ENCODE measurements around the gene PIP4K2A.

Gene PIP4K2A

DNA sequence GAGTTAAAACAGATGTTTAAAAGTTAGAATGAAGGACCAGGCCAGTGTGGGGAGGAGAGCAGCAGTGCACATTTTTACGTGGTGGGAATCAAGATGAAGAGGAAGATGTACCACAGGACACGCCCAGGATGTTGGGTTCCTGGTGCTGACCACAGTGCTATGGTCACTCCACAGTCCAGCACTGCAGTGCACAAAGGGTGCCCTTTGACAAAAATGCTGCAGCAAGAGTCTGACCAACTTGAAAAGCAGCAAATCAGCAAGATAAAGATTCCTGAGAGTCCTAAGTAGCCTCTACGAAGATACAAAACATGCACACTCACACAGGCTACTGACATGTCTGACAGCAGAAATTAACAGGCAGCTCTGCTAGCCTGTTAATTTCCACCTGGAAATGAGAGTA is 107.1 kb downstream of the PIP4K2A start:
- Mint-ChIP-seq H3K4me3 (no peak overlapping the region), H3K9me3 (no peaks in the 10 kb centered on the region), H3K4me1 (peaks cover 85% of the 10 kb centered on the region)

DNA sequence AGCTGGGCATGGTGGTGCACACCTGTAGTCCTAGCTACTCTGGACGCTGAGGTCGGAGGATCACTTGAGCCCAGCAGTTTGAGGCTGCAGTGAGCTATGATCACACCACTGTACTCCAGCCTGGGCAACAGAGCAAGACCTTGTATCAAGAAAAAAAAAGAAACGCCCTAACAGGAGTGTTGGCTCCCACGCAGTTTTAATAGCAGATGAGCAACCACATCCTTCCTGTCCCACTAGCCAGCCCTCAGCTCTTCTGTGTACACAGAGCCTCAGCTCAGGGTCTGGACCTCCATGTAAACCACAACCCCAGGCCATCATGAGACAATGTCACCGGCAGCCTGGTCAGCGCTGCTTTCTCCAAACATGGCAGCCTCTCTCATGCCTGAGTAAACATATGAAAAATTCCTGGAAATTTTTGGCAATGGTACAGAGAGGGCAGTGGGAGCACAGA is 108.2 kb downstream of the PIP4K2A start:
- H3K27ac Mint-ChIP-seq = peak overlapping the region; percentile 62 to 94
- peaks cover 85% of the 10 kb centered on the region for H3K4me1 Mint-ChIP-seq
- no peaks in the 10 kb centered on the region for H3K9me3 Mint-ChIP-seq
- H3K4me3 Mint-ChIP-seq = peak overlapping the region; percentile 44 to 66
- ATAC-seq (peak; percentile 90), DNase-seq (peak; percentile 25 to 38)
- no peaks in the 10 kb centered on the region for H3K27me3 Mint-ChIP-seq

More for the DNA sequence above, 107.1 kb downstream of the PIP4K2A start:
- Mint-ChIP-seq H3K27ac (peak overlapping the region in 1 of 2 donors; percentile 81), H3K27me3 (no peaks in the 10 kb centered on the region)
- no peak for DNase-seq
- ATAC-seq = no peak

DNA sequence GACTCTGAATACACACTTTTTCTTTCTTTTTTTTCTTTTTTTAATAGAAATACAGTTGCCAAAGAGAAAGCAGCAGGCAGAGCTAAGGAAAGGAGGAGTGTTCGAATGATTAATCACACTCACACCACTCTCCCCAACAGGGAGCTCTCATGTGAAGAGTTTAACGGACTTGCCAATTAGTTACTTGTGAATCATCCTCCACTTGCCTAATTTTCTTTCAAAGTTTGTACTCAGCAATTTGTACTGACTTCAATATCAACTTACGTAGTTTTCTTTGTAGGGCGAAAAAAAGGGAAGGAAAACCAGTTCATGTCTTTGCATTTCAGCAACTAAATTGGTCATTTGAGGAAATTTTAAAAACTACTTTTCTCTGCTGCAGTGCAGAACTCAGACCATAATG is 109.2 kb downstream of the PIP4K2A start:
- peak overlapping the region in 1 of 2 donors; percentile 31 for H3K27ac Mint-ChIP-seq
- H3K27me3 Mint-ChIP-seq = no peaks in the 10 kb centered on the region
- H3K9me3 Mint-ChIP-seq = no peaks in the 10 kb centered on the region
- no peak for DNase-seq
- no peak for ATAC-seq
- H3K4me3 Mint-ChIP-seq = peak overlapping the region; percentile 36 to 54
- H3K4me1 Mint-ChIP-seq = peaks cover 85% of the 10 kb centered on the region

DNA sequence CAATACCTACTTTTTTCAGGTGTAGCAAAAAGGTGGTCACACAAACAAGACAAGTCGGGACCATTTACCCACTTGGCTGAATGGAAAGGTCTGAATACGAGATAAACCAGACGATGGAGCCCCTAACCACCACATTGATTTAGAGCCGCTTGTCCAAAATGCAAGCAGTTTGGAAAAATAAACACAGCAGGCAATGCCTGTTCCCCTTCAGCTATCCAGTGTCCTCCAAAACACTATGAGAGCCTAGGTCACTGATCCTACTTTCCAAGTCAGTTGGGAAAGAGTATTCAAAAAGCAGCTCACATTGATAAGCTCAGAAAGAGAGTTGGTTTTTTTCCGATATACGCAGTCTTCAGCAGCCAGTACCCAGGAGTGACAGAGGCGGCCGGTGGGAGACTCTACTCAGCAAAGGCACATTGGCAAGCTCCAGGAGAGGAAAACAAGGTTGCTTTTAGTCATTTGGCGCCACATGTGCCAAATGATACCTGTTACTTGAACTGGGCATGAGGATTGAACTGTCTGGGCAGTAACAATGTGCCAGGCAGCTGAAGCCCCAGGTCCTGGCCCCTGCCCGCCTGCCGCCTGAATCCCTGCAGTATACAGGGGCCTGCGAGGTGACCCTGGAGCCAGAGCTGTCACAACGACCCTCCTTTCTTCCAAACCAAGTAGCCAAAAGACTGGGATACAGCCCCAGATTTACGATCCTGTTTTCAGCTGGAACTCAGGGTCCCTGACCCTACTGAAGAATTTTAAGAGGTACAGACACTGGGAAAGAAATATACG is 109.8 kb downstream of the PIP4K2A start:
- Mint-ChIP-seq H3K27me3 (no peaks in the 10 kb centered on the region), H3K9me3 (no peaks in the 10 kb centered on the region), H3K4me3 (peak overlapping the region in 1 of 2 donors; percentile 8), H3K4me1 (peaks cover 85% of the 10 kb centered on the region), H3K27ac (no peak overlapping the region)
- ATAC-seq (no peak), DNase-seq (no peak)

- Mint-ChIP-seq H3K9me3 (no peaks in the 10 kb centered on the region), H3K27ac (no peak overlapping the region), H3K4me3 (no peak overlapping the region), H3K4me1 (peaks cover 91% of the 10 kb centered on the region), H3K27me3 (no peaks in the 10 kb centered on the region)
- ATAC-seq = no peak
- DNase-seq = no peak
These were observed 110.8 kb downstream of the PIP4K2A start for GRCh38 chr10:22603581-22603980.

DNA sequence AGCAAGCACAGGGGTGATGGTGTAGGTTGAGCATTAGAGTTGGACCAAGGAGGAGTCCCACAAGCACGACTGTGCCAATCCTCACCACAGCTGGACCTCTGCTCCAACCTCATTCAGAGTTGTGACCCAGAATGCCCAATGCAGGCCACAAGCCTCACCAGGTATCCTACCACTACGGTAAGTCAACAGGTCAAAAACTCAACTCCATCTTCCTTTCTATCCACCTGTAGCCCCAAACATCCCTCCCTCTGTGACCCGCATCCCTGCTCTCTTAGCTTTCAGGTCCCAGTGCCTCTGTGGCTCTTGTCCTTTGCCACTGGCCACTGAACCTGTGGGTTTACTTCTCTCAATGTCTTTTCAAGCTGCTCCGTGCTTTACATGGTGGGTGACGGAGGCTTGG is 112.8 kb downstream of the PIP4K2A start:
- DNase-seq (no peak), ATAC-seq (no peak)
- Mint-ChIP-seq H3K4me3 (peak overlapping the region; percentile 19 to 53), H3K9me3 (no peaks in the 10 kb centered on the region), H3K27me3 (no peaks in the 10 kb centered on the region), H3K4me1 (peaks cover 94% of the 10 kb centered on the region), H3K27ac (peak overlapping the region in 1 of 2 donors; percentile 84)

GRCh38 chr10:22599636-22600228 is 114.6 kb downstream of the PIP4K2A start:
- H3K4me3 Mint-ChIP-seq = peak overlapping the region in 1 of 2 donors; percentile 38
- DNase-seq (no peak), ATAC-seq (no peak)
- no peaks in the 10 kb centered on the region for H3K27me3 Mint-ChIP-seq
- H3K9me3 Mint-ChIP-seq = no peaks in the 10 kb centered on the region
- H3K4me1 Mint-ChIP-seq = peaks cover 86% of the 10 kb centered on the region
- no peak overlapping the region for H3K27ac Mint-ChIP-seq

GRCh38 chr10:22599048-22599561 is 115.3 kb downstream of the PIP4K2A start:
- Mint-ChIP-seq H3K4me3 (peak overlapping the region; percentile 1 to 4), H3K27ac (peak overlapping the region in 1 of 2 donors; percentile 43), H3K9me3 (no peaks in the 10 kb centered on the region), H3K4me1 (peaks cover 80% of the 10 kb centered on the region), H3K27me3 (no peaks in the 10 kb centered on the region)
- no peak for DNase-seq
- peak; percentile 57 for ATAC-seq

DNA sequence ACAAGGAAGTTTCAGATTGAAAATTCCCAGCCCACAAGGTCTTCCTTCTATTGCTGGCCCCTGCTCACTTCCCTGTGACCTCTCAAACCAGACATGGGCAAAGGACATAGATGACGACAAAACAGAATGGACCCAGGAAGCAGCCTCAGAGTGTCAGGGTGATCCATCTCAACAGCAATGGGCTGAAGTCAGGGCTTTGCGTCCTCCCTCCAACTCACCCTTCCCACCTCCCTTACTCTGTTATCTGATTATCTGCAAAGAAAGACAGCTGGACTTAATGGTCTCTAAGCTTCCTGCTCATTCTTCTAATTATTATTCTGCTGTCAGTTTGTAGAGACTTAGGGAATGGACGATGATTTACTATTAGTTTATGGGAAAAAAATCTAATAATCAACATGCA is 115.9 kb downstream of the PIP4K2A start:
- peaks cover 75% of the 10 kb centered on the region for H3K4me1 Mint-ChIP-seq
- no peaks in the 10 kb centered on the region for H3K9me3 Mint-ChIP-seq

GRCh38 chr10:22597138-22597537 is 117.2 kb downstream of the PIP4K2A start:
- DNase-seq = no peak
- ATAC-seq = peak; percentile 78
- peak overlapping the region in 1 of 2 donors; percentile 42 for H3K4me3 Mint-ChIP-seq

More for the DNA sequence above, 115.9 kb downstream of the PIP4K2A start:
- DNase-seq = no peak
- H3K27me3 Mint-ChIP-seq = no peaks in the 10 kb centered on the region
- no peak for ATAC-seq
- H3K27ac Mint-ChIP-seq = no peak overlapping the region
- no peak overlapping the region for H3K4me3 Mint-ChIP-seq

DNA sequence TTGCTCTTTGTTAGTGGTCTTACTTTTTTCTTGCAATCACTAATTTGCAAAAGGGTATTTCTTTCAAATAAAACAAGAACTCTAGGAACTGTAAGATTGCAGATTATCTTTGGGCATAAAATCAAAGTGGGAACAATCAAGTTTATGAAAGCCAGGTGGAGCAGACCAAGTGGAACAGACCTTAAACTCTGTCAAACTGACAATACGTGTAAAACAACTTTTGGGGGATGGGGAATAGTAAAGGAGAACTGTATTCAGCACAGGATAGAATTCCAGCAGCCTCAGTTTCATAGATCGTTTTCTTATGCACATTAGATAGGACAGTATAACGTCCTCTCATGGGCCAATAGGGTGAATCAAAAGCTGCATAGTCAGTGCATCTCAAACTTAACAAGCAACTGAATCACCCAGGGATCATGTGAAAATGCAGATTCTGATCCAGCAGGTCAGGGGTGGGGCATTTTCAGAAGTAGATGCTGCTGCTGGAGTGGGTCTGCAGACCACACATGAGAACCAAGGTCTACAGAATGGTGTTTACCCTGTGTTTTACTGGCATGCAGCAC is 120.7 kb downstream of the PIP4K2A start:
- Mint-ChIP-seq H3K27ac (no peak overlapping the region), H3K4me1 (peaks cover 45% of the 10 kb centered on the region)
- ATAC-seq = no peak

More at GRCh38 chr10:22597138-22597537, 117.2 kb downstream of the PIP4K2A start:
- Mint-ChIP-seq H3K4me1 (peaks cover 67% of the 10 kb centered on the region), H3K27ac (peak overlapping the region; percentile 44 to 86), H3K9me3 (no peaks in the 10 kb centered on the region), H3K27me3 (no peaks in the 10 kb centered on the region)

GRCh38 chr10:22593026-22593425 is 121.4 kb downstream of the PIP4K2A start:
- Mint-ChIP-seq H3K27ac (peak overlapping the region in 1 of 2 donors; percentile 48), H3K27me3 (no peaks in the 10 kb centered on the region), H3K9me3 (no peaks in the 10 kb centered on the region), H3K4me3 (no peak overlapping the region), H3K4me1 (peaks cover 43% of the 10 kb centered on the region)
- ATAC-seq (no peak), DNase-seq (no peak)

More for the DNA sequence above, 120.7 kb downstream of the PIP4K2A start:
- Mint-ChIP-seq H3K9me3 (no peaks in the 10 kb centered on the region), H3K4me3 (no peak overlapping the region), H3K27me3 (no peaks in the 10 kb centered on the region)
- no peak for DNase-seq

DNA sequence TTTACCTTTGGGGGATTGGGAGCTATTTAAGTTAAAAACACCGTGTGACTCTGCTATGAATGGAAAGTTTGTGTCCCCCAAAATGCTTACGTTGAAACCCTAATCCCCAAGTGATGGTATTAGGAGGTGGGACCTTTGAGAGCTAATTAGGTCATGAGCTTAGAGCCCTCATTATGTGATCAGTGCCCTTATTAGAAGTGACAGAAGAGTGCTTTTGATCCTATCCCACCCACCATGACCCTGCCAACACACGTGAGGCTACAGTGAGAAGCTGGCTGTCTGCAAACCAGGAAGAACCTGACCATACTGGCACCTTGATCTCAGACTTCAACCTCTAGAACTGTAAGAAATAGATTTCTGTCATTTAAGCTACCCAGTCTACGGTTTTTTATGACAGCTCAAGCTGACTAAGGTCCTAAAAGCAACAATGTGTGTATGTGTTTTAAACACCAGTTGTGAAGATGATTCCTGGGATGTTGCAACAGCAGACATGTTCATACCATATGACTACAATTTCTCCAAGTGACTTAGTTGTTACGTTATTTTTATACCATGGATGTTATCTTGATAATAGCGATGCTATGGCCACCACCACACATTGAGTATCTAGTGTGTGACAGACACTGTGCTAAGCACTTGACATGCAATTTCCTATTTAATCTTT is 124.4 kb downstream of the PIP4K2A start:
- ATAC-seq = no peak
- Mint-ChIP-seq H3K27ac (no peak overlapping the region), H3K4me3 (no peak overlapping the region), H3K27me3 (no peaks in the 10 kb centered on the region), H3K4me1 (peaks cover 35% of the 10 kb centered on the region), H3K9me3 (no peaks in the 10 kb centered on the region)
- DNase-seq = no peak

DNA sequence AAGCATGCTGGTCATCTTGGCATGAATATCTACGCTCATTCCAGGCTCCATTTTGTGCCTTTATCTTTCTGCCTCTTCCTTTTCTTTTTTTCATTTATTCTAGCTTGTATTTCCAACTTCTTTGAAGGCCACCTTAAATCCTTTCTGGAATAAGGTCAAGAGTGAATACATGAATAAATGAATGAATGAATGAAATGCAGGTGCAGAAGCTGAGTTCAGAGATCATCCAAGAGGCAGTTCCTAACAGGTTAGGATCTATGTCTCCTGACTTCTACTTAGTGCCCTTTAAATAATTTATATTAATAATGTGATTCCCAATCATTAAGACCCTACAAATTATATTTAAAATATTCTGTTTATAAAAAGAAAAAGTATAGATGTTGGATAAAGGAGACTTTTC is 125.9 kb downstream of the PIP4K2A start:
- Mint-ChIP-seq H3K9me3 (no peaks in the 10 kb centered on the region), H3K4me3 (no peak overlapping the region), H3K27me3 (no peaks in the 10 kb centered on the region), H3K4me1 (peaks cover 36% of the 10 kb centered on the region), H3K27ac (no peak overlapping the region)
- DNase-seq (no peak), ATAC-seq (no peak)

GRCh38 chr10:22583683-22584082 is 130.7 kb downstream of the PIP4K2A start:
- H3K27me3 Mint-ChIP-seq = no peaks in the 10 kb centered on the region
- no peak for DNase-seq
- ATAC-seq = no peak
- peak overlapping the region; percentile 81 to 86 for H3K27ac Mint-ChIP-seq
- H3K4me3 Mint-ChIP-seq = no peak overlapping the region
- no peaks in the 10 kb centered on the region for H3K9me3 Mint-ChIP-seq
- H3K4me1 Mint-ChIP-seq = peaks cover 48% of the 10 kb centered on the region
